ENCODE data around the gene ADAM17. TPM values are rescaled to one million over a fixed set of nuclear protein-coding genes. Genes with fewer than 3 reads are reported as not detected.

The ADAM17 gene
- total RNA-seq, 1 experiment from 2014 or later, result 50.0 TPM

- intact Hi-C loops (cut with micrococcal nuclease; ENCODE audit: unreplicated experiment), result no loop called here
- Histone ChIP-seq H3K27me3 (ENCODE audit: control insufficient read depth, insufficient read depth, low read length) (no peaks in the 10 kb centered on the region), H3K4me1 (ENCODE audit: control insufficient read depth, insufficient read depth, low read length) (no peaks in the 10 kb centered on the region), H3K27ac (ENCODE audit: low read length) (no peak overlapping the region), H3K36me3 (ENCODE audit: control insufficient read depth, insufficient read depth, low read length) (peaks cover 20% of the 10 kb centered on the region; the same call in 1 of the 2 replicates), H3K4me3 (ENCODE audit: low read depth in 2 of 2, low read length in 2 of 2) (no peak overlapping the region), H3K9me3 (ENCODE audit: control insufficient read depth, insufficient read depth, low read depth, low read length) (no peaks in the 10 kb centered on the region)
- ChIA-PET POLR2A (interaction anchor here (0.7 kb wide), 1 partner anchor 38 kb away, joined by 9 read pairs; no protein-coding TSS in a partner anchor), CTCF (no interaction called here)
- TF ChIP-seq POLR2AphosphoS5 (IDR thresholded peaks at IDR 0.05; ENCODE audit: low read depth, low read length) (no peak), TCF7L2 (IDR thresholded peaks at IDR 0.05; ENCODE audit: low read depth, low read length) (no peak), SIN3A (IDR thresholded peaks at IDR 0.05; ENCODE audit: borderline replicate concordance, insufficient read depth, low read depth, low read length) (no peak)
- TF ChIP-seq, protein P1, sequence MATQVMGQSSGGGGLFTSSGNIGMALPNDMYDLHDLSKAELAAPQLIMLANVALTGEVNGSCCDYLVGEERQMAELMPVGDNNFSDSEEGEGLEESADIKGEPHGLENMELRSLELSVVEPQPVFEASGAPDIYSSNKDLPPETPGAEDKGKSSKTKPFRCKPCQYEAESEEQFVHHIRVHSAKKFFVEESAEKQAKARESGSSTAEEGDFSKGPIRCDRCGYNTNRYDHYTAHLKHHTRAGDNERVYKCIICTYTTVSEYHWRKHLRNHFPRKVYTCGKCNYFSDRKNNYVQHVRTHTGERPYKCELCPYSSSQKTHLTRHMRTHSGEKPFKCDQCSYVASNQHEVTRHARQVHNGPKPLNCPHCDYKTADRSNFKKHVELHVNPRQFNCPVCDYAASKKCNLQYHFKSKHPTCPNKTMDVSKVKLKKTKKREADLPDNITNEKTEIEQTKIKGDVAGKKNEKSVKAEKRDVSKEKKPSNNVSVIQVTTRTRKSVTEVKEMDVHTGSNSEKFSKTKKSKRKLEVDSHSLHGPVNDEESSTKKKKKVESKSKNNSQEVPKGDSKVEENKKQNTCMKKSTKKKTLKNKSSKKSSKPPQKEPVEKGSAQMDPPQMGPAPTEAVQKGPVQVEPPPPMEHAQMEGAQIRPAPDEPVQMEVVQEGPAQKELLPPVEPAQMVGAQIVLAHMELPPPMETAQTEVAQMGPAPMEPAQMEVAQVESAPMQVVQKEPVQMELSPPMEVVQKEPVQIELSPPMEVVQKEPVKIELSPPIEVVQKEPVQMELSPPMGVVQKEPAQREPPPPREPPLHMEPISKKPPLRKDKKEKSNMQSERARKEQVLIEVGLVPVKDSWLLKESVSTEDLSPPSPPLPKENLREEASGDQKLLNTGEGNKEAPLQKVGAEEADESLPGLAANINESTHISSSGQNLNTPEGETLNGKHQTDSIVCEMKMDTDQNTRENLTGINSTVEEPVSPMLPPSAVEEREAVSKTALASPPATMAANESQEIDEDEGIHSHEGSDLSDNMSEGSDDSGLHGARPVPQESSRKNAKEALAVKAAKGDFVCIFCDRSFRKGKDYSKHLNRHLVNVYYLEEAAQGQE (IDR thresholded peaks at IDR 0.05; ENCODE audit: insufficient read depth in 1 of 2, low read depth in 2 of 2, low read length in 1 of 2), result no peak
- TF ChIP-seq, protein P2, sequence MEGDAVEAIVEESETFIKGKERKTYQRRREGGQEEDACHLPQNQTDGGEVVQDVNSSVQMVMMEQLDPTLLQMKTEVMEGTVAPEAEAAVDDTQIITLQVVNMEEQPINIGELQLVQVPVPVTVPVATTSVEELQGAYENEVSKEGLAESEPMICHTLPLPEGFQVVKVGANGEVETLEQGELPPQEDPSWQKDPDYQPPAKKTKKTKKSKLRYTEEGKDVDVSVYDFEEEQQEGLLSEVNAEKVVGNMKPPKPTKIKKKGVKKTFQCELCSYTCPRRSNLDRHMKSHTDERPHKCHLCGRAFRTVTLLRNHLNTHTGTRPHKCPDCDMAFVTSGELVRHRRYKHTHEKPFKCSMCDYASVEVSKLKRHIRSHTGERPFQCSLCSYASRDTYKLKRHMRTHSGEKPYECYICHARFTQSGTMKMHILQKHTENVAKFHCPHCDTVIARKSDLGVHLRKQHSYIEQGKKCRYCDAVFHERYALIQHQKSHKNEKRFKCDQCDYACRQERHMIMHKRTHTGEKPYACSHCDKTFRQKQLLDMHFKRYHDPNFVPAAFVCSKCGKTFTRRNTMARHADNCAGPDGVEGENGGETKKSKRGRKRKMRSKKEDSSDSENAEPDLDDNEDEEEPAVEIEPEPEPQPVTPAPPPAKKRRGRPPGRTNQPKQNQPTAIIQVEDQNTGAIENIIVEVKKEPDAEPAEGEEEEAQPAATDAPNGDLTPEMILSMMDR (IDR thresholded peaks at IDR 0.05), result no peak
- in situ Hi-C loops (cut with HindIII; ENCODE audit: low pct_unique_long_range_greater_than_20kb, low sequenced_read_pairs), result no loop called here
- DNase-seq (ENCODE audit: low read depth, low spot score), result no peak
- ATAC-seq, result no peak
- no TSS peak for BruUV-seq (replicated peaks)
These were observed 116.1 kb downstream of the ADAM17 start for GRCh38 chr2:9439536-9439935.

Other genes with a start within 250 kb of the ADAM17 start
- gene ITGB1BP1, start 132.3 kb downstream of the ADAM17 start, total RNA-seq (2021; ENCODE audit: unreplicated experiment), result 153 TPM
- 54.1 TPM for gene CPSF3, start 132.2 kb downstream of the ADAM17 start, total RNA-seq (2021; ENCODE audit: unreplicated experiment)
- gene IAH1, start 81.3 kb downstream of the ADAM17 start, total RNA-seq (2021; ENCODE audit: unreplicated experiment), result 72.2 TPM
- 683 TPM for gene YWHAQ, start 75.2 kb upstream of the ADAM17 start, total RNA-seq (2021; ENCODE audit: unreplicated experiment)

All from Panc1 (cell line).